HCT116 (cell line): ENCODE results near the gene CNPPD1. TPM values are rescaled to one million over a fixed set of nuclear protein-coding genes. Genes with fewer than 3 reads are reported as not detected.

Experiments used
- ATAC-seq: fragments of 200-7000 bp; cut with Tn5 transposase; 2 replicates; pipeline ENCODE4 v1.9.1; 2020; ENCODE audit warnings: mild to moderate bottlenecking, moderate library complexity
- BruUV-seq: library from RNA; stranded (reverse); fragments of 400-500 nt; replicated peaks from 2 replicates; lab custom pipeline; 2021; lab: Mats Ljungman, UMichigan
- CTCF ChIA-PET: fragments of 300-600 bp; sonication (Branson Sonifier 250); formaldehyde crosslinking; loops from one replicate; lab custom pipeline; 2021; ENCODE audit warnings: antibody characterized with exemption; lab: Charles Lee
- POLR2A ChIA-PET: fragments of 300-600, 350-600 bp; sonication (Branson Sonifier 250); formaldehyde crosslinking; loops from one replicate; lab custom pipeline; 2021; ENCODE audit warnings: antibody characterized with exemption; lab: Charles Lee
- RAD21 ChIA-PET, 2 experiments: fragments of 300-600 bp; sonication (Branson Sonifier 250); formaldehyde crosslinking; loops; one replicate each; lab custom pipeline; 2023; ENCODE audit warnings: low total read pairs in 2 of 2; ENCODE audit not compliant: uncharacterized antibody in 2 of 2, unreplicated experiment in 2 of 2, low non-redundant PET in 1 of 2; lab: Charles Lee
- DNase-seq: peaks from one replicate; pipeline ENCODE4 v3.0.0-alpha.2; 2010; ENCODE audit warnings: low read depth, low spot score
- H2AFZ ChIP-seq: fragments of 200-600 bp; shearing (Covaris generic), sonication (generic); 2 replicates; pipeline ENCODE4 v1.6.1; 2017; ENCODE audit warnings: low read depth, mixed run types, mixed read lengths, antibody characterized with exemption, low read length; ENCODE audit not compliant: poor library complexity, severe bottlenecking
- H3K27ac ChIP-seq: 2 replicates; pipeline ENCODE4 v1.5.1; 2012; ENCODE audit warnings: low read depth, low read length
- H3K27me3 ChIP-seq: fragments of 200-600 bp; sonication (generic); 2 replicates; pipeline ENCODE4 v1.6.1; 2016; ENCODE audit warnings: mixed run types, low read length, mixed read lengths; ENCODE audit not compliant: insufficient read depth
- H3K36me3 ChIP-seq, 2 experiments: fragments of 200-500 bp in 1 of 2; fragments of 200-600 bp in 1 of 2; sonication (Bioruptor generic) in 1 of 2; sonication (generic) in 1 of 2; 2 replicates each; pipeline versions ENCODE4 v1.5.1 to v1.6.1; 2014 to 2016; ENCODE audit warnings: low read length in 2 of 2, inconsistent platforms in 1 of 2, mixed read lengths in 1 of 2, mixed run types in 1 of 2; ENCODE audit not compliant: insufficient read depth in 2 of 2, control insufficient read depth in 1 of 2
- H3K4me1 ChIP-seq, 2 experiments: fragments of 200-600 bp in 1 of 2; sonication (generic) in 1 of 2; 2 replicates each; pipeline versions ENCODE4 v1.5.1 to v1.6.1; 2012 to 2017; ENCODE audit warnings: low read length in 2 of 2, inconsistent platforms in 1 of 2, mild to moderate bottlenecking in 1 of 2, mixed read lengths in 1 of 2, mixed run types in 1 of 2, moderate library complexity in 1 of 2; ENCODE audit not compliant: insufficient read depth in 2 of 2, control insufficient read depth in 1 of 2
- H3K4me2 ChIP-seq: fragments of 200-600 bp; sonication (generic); 2 replicates; pipeline ENCODE4 v1.6.1; 2017; ENCODE audit warnings: mixed run types, low read length, mixed read lengths
- H3K4me3 ChIP-seq, 2 experiments: fragments of 200-600 bp in 1 of 2; sonication (generic) in 1 of 2; replicated peaks in 1 of 2; 2 replicates each; pipeline ENCODE4 v1.5.1; 2011 to 2016; ENCODE audit warnings: low read length in 2 of 2, control low read depth in 1 of 2, low read depth in 1 of 2, mild to moderate bottlenecking in 1 of 2, mixed read lengths in 1 of 2, mixed run types in 1 of 2
- H3K79me2 ChIP-seq: fragments of 200-600 bp; sonication (generic); 2 replicates; pipeline ENCODE4 v1.6.1; 2017; ENCODE audit warnings: mild to moderate bottlenecking, mixed run types, low read length, moderate library complexity, mixed read lengths; ENCODE audit not compliant: insufficient read depth
- H3K9ac ChIP-seq: fragments of 200-600 bp; sonication (generic); 2 replicates; pipeline ENCODE4 v1.6.1; 2016; ENCODE audit warnings: low read length, mixed read lengths
- H3K9me2 ChIP-seq: fragments of 200-600 bp; sonication (generic), shearing (Covaris generic); 2 replicates; pipeline ENCODE4 v1.6.1; 2017; ENCODE audit warnings: mixed run types, mild to moderate bottlenecking, moderate library complexity; ENCODE audit not compliant: insufficient read depth
- H3K9me3 ChIP-seq, 2 experiments: fragments of 200-500 bp in 1 of 2; fragments of 200-600 bp in 1 of 2; sonication (Bioruptor generic) in 1 of 2; sonication (generic) in 1 of 2; 2 replicates each; pipeline ENCODE4 v1.6.1; 2014 to 2017; ENCODE audit warnings: low read length in 2 of 2, mixed read lengths in 2 of 2, inconsistent platforms in 1 of 2, low read depth in 1 of 2, mild to moderate bottlenecking in 1 of 2, mixed run types in 1 of 2, moderate library complexity in 1 of 2; ENCODE audit not compliant: control insufficient read depth in 1 of 2, insufficient read depth in 1 of 2
- H4K20me1 ChIP-seq: fragments of 200-600 bp; sonication (generic), shearing (Covaris generic); 2 replicates; pipeline ENCODE4 v1.6.1; 2017; ENCODE audit warnings: mixed run types, mild to moderate bottlenecking, moderate library complexity; ENCODE audit not compliant: insufficient read depth
- POLR2AphosphoS5 ChIP-seq: IDR thresholded peaks from 2 replicates; pipeline ENCODE4 v1.6.1; 2011; ENCODE audit warnings: mild to moderate bottlenecking, low read depth, low read length, moderate library complexity
- ZBTB33 ChIP-seq: IDR thresholded peaks from 2 replicates; pipeline ENCODE4 v1.6.1; 2011; ENCODE audit warnings: mild to moderate bottlenecking, low read length, moderate library complexity; ENCODE audit not compliant: insufficient replicate concordance; ENCODE audit errors: extremely low read depth
- ZNF274 ChIP-seq: fragments of 200-500 bp; sonication (Bioruptor generic); IDR thresholded peaks from 2 replicates; pipeline ENCODE4 v1.6.1; 2014; ENCODE audit warnings: mild to moderate bottlenecking, low read depth, low read length, inconsistent platforms
- intact Hi-C: fragments of 100-400 bp; cut with micrococcal nuclease; formaldehyde crosslinking; loops from 2 replicates; pipeline ENCODE4 v1.10.0; 2022
- total RNA-seq: library from RNA; stranded (reverse); gene quantifications from one replicate; pipeline ENCODE4 v1.2.1, GENCODE V29; 2021; ENCODE audit not compliant: unreplicated experiment
- TF ChIP-seq, protein P1 (sequence below): IDR thresholded peaks from 2 replicates; pipeline ENCODE4 v1.6.1; 2012; ENCODE audit warnings: low read depth

The CNPPD1 gene
- total RNA-seq, 1 experiment from 2014 or later, result 41.9 TPM

GRCh38 chr2:219161097-219161496 is 15.6 kb downstream of the CNPPD1 start:
- Histone ChIP-seq H3K36me3 (peaks cover 0 to 3% of the 10 kb centered on the region in 2 experiments; a peak in 2 of 4 replicates), H3K4me1 (peaks cover 5 to 16% of the 10 kb centered on the region in 2 experiments; a peak in 3 of 4 replicates), H2AFZ (no peak overlapping the region), H3K27me3 (no peaks in the 10 kb centered on the region), H3K4me2 (peak overlapping the region; percentile 78), H3K9me2 (no peaks in the 10 kb centered on the region), H4K20me1 (no peaks in the 10 kb centered on the region), H3K9me3 (no peaks in the 10 kb centered on the region), H3K27ac (peak overlapping the region; percentile 82), H3K9ac (peak overlapping the region; percentile 72), H3K4me3 (peak overlapping the region; percentile 67 to 69), H3K79me2 (no peaks in the 10 kb centered on the region)
- ChIA-PET RAD21 (no interaction called here), CTCF (no interaction called here), POLR2A (no interaction called here)
- TSS peak; percentile 75 for BruUV-seq
- DNase-seq (no peak), ATAC-seq (no peak; the same call in 1 of the 2 replicates)
- intact Hi-C loops, result loop anchor here (2.0 kb wide), 3 partner anchors 50 to 192 kb away; no protein-coding TSS in a partner anchor
- TF ChIP-seq, protein P1, sequence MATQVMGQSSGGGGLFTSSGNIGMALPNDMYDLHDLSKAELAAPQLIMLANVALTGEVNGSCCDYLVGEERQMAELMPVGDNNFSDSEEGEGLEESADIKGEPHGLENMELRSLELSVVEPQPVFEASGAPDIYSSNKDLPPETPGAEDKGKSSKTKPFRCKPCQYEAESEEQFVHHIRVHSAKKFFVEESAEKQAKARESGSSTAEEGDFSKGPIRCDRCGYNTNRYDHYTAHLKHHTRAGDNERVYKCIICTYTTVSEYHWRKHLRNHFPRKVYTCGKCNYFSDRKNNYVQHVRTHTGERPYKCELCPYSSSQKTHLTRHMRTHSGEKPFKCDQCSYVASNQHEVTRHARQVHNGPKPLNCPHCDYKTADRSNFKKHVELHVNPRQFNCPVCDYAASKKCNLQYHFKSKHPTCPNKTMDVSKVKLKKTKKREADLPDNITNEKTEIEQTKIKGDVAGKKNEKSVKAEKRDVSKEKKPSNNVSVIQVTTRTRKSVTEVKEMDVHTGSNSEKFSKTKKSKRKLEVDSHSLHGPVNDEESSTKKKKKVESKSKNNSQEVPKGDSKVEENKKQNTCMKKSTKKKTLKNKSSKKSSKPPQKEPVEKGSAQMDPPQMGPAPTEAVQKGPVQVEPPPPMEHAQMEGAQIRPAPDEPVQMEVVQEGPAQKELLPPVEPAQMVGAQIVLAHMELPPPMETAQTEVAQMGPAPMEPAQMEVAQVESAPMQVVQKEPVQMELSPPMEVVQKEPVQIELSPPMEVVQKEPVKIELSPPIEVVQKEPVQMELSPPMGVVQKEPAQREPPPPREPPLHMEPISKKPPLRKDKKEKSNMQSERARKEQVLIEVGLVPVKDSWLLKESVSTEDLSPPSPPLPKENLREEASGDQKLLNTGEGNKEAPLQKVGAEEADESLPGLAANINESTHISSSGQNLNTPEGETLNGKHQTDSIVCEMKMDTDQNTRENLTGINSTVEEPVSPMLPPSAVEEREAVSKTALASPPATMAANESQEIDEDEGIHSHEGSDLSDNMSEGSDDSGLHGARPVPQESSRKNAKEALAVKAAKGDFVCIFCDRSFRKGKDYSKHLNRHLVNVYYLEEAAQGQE, result no peak
- TF ChIP-seq ZNF274, result no peak
- no peak for TF ChIP-seq POLR2AphosphoS5
- no peak for TF ChIP-seq ZBTB33
